ENCODE measurements around the gene MSANTD3. TPM values are rescaled to one million over a fixed set of nuclear protein-coding genes. Genes with fewer than 3 reads are reported as not detected.

MSANTD3 gene
- total and polyA plus RNA-seq, 2 of the 13 experiments (the other 11 are each of a cell fraction or from before 2014, with no cell fraction given), result 10.1 to 19.2 TPM

DNA sequence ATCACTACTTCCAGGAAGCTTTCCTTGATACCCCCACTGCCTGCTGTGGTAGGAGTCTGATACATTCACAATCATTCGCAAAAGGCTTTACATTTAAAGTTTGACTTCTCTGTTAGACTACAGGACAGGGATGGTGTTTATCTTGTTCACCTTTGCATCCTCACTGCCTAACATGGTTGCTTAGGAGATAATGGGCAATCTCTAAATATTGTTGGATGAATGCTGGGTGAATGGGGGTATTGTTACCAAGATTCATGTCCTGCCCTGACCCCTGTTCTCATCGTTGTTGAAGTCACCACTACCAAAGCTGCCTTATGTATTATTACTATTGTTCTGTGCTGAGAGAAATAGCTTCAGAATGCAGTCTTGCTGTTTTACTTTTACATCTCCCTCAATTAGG, 38.3 kb downstream of the MSANTD3 start (continued):
- peak in 1 of 2 experiments; percentile 35; a peak in 1 of 4 replicates for TF ChIP-seq POLR2A (IDR thresholded peaks at IDR 0.05; ENCODE audit: insufficient read depth in 1 of 2, low read depth in 2 of 2, low read length in 2 of 2)
- TF ChIP-seq FOXK2 (IDR thresholded peaks at IDR 0.05), result peak; percentile 52; the same call in 1 of the 2 replicates
- TF ChIP-seq, protein P1, sequence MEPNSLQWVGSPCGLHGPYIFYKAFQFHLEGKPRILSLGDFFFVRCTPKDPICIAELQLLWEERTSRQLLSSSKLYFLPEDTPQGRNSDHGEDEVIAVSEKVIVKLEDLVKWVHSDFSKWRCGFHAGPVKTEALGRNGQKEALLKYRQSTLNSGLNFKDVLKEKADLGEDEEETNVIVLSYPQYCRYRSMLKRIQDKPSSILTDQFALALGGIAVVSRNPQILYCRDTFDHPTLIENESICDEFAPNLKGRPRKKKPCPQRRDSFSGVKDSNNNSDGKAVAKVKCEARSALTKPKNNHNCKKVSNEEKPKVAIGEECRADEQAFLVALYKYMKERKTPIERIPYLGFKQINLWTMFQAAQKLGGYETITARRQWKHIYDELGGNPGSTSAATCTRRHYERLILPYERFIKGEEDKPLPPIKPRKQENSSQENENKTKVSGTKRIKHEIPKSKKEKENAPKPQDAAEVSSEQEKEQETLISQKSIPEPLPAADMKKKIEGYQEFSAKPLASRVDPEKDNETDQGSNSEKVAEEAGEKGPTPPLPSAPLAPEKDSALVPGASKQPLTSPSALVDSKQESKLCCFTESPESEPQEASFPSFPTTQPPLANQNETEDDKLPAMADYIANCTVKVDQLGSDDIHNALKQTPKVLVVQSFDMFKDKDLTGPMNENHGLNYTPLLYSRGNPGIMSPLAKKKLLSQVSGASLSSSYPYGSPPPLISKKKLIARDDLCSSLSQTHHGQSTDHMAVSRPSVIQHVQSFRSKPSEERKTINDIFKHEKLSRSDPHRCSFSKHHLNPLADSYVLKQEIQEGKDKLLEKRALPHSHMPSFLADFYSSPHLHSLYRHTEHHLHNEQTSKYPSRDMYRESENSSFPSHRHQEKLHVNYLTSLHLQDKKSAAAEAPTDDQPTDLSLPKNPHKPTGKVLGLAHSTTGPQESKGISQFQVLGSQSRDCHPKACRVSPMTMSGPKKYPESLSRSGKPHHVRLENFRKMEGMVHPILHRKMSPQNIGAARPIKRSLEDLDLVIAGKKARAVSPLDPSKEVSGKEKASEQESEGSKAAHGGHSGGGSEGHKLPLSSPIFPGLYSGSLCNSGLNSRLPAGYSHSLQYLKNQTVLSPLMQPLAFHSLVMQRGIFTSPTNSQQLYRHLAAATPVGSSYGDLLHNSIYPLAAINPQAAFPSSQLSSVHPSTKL (CRISPR knock-in tag; IDR thresholded peaks at IDR 0.05), result peak; percentile 53
- TF ChIP-seq, protein P2, sequence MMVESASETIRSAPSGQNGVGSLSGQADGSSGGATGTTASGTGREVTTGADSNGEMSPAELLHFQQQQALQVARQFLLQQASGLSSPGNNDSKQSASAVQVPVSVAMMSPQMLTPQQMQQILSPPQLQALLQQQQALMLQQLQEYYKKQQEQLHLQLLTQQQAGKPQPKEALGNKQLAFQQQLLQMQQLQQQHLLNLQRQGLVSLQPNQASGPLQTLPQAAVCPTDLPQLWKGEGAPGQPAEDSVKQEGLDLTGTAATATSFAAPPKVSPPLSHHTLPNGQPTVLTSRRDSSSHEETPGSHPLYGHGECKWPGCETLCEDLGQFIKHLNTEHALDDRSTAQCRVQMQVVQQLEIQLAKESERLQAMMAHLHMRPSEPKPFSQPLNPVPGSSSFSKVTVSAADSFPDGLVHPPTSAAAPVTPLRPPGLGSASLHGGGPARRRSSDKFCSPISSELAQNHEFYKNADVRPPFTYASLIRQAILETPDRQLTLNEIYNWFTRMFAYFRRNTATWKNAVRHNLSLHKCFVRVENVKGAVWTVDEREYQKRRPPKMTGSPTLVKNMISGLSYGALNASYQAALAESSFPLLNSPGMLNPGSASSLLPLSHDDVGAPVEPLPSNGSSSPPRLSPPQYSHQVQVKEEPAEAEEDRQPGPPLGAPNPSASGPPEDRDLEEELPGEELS (CRISPR knock-in tag; IDR thresholded peaks at IDR 0.05), result peak; percentile 31; the same call in 1 of the 2 replicates
- TF ChIP-seq ZNF205 (CRISPR knock-in tag; IDR thresholded peaks at IDR 0.05), result peak; percentile 99
- no peak for TF ChIP-seq IKZF1 (IDR thresholded peaks at IDR 0.05)
- TF ChIP-seq, protein P3, sequence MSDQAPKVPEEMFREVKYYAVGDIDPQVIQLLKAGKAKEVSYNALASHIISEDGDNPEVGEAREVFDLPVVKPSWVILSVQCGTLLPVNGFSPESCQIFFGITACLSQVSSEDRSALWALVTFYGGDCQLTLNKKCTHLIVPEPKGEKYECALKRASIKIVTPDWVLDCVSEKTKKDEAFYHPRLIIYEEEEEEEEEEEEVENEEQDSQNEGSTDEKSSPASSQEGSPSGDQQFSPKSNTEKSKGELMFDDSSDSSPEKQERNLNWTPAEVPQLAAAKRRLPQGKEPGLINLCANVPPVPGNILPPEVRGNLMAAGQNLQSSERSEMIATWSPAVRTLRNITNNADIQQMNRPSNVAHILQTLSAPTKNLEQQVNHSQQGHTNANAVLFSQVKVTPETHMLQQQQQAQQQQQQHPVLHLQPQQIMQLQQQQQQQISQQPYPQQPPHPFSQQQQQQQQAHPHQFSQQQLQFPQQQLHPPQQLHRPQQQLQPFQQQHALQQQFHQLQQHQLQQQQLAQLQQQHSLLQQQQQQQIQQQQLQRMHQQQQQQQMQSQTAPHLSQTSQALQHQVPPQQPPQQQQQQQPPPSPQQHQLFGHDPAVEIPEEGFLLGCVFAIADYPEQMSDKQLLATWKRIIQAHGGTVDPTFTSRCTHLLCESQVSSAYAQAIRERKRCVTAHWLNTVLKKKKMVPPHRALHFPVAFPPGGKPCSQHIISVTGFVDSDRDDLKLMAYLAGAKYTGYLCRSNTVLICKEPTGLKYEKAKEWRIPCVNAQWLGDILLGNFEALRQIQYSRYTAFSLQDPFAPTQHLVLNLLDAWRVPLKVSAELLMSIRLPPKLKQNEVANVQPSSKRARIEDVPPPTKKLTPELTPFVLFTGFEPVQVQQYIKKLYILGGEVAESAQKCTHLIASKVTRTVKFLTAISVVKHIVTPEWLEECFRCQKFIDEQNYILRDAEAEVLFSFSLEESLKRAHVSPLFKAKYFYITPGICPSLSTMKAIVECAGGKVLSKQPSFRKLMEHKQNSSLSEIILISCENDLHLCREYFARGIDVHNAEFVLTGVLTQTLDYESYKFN (CRISPR knock-in tag; conservative IDR thresholded peaks at IDR 0.05), result 0 out of 2 replicates have a peak, but pooled peaks have one; percentile 27
- 0 out of 2 replicates have a peak, but pooled peaks have one; percentile 8 for TF ChIP-seq SOX13 (IDR thresholded peaks at IDR 0.05)
- peak in 1 of 2 experiments; percentile 85; a peak in 2 of 4 replicates for TF ChIP-seq SOX13 (CRISPR knock-in tag; conservative IDR thresholded peaks at IDR 0.05 in 1 of 2, IDR thresholded peaks at IDR 0.05 in 1 of 2)
